Pancreas (tissue), 10 donors: ENCODE results near the gene ZNF367. TPM values are rescaled to one million over a fixed set of nuclear protein-coding genes. Genes with fewer than 3 reads are reported as not detected.

Experiments used
- ATAC-seq, 4 donors: fragments of 200-7000 bp; cut with Tn5 transposase; one replicate each; pipeline versions ENCODE4 v1.8.0 to v1.9.1; 2020; ENCODE audit warnings: mild to moderate bottlenecking in 4 of 4, moderate library complexity in 4 of 4
- DNase-seq, 6 donors: peaks; one replicate each; pipeline ENCODE4 v3.0.0-alpha.2; 2020
- FAIRE-seq: peaks from 2 replicates; lab custom pipeline; 2012; peaks lifted over from hg19 to GRCh38; lab: Jason Lieb, UNC
- H3K27ac ChIP-seq, 4 donors: fragments of 200-600 bp; sonication (generic); 1 replicate in 3 of 4; 2 replicates in 1 of 4; pipeline versions ENCODE4 v1.5.0 to v1.8.0; 2020
- H3K27me3 ChIP-seq, 4 donors: fragments of 200-600 bp; one replicate each; pipeline ENCODE4 v1.8.0; 2021
- H3K36me3 ChIP-seq, 3 donors: fragments of 200-600 bp; sonication (generic) in 1 of 3; one replicate each; pipeline versions ENCODE4 v1.5.0 to v1.8.0; 2020 to 2021
- H3K4me1 ChIP-seq, 3 donors: fragments of 200-600 bp; one replicate each; pipeline ENCODE4 v1.8.0; 2021
- H3K4me3 ChIP-seq, 4 donors: fragments of 200-600 bp; sonication (generic) in 2 of 4; one replicate each; pipeline versions ENCODE4 v1.5.0 to v1.8.0; 2020 to 2021
- H3K9me3 ChIP-seq, 4 donors: fragments of 200-600 bp; one replicate each; pipeline ENCODE4 v1.8.0; 2021
- WGBS, 2 donors: extraction: QIAGEN DNeasy Blood & Tissue Kit; methylation state at CpG; one replicate each; pipeline ENCODE4 v1.1.7; 2013; 5-methylcytosine and 5-hydroxymethylcytosine counted together
- intact Hi-C, 3 donors: fragments of 100-400 bp; cut with DNase I; formaldehyde crosslinking; loops; one replicate each; pipeline versions ENCODE4 v1.11.1 to v1.14.2; 2022
- polyA plus RNA-seq, 2 donors: library from polyadenylated mRNA; stranded (reverse); fragments of 200-250 nt; gene quantifications; one replicate each; pipeline ENCODE4 v1.2.3, GENCODE V29; 2013
- total RNA-seq, 6 donors: library from RNA; stranded (reverse); fragmentation: NEBNext Ultra II Directional in 4 of 6; extraction: Animal tissue kit (Norgen Biotek cat#: 25700) in 4 of 6; gene quantifications; one replicate each; pipeline versions ENCODE4 v1.2.1 to v1.2.4, GENCODE V29; 2021 to 2023
- TF ChIP-seq, protein P1 (sequence below), 4 donors: fragments of 200-600 bp; sonication (generic) in 3 of 4; IDR thresholded peaks; one replicate each; pipeline versions ENCODE4 v1.5.0 to v1.8.0; 2021; ENCODE audit warnings: antibody characterized with exemption in 4 of 4
- donor health status: healthy with polysubstance abuse.
- donor health status: DM: no; HTN: no; CAD: no; lungs with moderate emphysema.
- donor health status: DM: no; HTN: no; CAD: no.
- donor health status: control.
- donor health status: control.
- donor health status: Bipolar disorder and iron deficiency.
- donor health status: DM: yes; HTN: yes; CAD: no.
- donor health status: DM: no; HTN: no; CAD: no.
- donor health status: DM: no; HTN: no; CAD: no.
- donor health status: DM: yes; HTN: yes; CAD: no.

The ZNF367 gene
- total and polyA plus RNA-seq, 8 donors, result 0.23 to 1.2 (median 0.65) TPM

DNA sequence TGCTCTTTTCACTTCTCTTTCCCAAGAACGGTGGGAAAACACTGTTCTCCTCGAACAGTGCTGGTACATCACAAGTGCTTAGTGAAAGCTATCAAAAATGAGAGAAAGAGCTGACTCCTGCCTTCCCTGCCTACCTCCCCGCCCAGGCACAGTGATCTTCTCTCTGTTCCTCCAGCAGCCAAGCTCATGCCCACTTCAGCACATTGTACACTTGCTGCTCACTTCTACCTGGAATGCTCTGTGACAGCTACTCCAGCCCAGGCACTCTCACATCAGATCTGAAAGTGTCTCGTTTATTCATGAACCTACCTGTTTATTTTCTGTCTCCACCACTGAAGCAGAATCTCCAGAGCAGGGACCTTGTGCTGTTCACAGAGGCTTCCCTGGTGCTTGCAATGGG, 36.5 kb downstream of the ZNF367 start:
- TF ChIP-seq, protein P1, sequence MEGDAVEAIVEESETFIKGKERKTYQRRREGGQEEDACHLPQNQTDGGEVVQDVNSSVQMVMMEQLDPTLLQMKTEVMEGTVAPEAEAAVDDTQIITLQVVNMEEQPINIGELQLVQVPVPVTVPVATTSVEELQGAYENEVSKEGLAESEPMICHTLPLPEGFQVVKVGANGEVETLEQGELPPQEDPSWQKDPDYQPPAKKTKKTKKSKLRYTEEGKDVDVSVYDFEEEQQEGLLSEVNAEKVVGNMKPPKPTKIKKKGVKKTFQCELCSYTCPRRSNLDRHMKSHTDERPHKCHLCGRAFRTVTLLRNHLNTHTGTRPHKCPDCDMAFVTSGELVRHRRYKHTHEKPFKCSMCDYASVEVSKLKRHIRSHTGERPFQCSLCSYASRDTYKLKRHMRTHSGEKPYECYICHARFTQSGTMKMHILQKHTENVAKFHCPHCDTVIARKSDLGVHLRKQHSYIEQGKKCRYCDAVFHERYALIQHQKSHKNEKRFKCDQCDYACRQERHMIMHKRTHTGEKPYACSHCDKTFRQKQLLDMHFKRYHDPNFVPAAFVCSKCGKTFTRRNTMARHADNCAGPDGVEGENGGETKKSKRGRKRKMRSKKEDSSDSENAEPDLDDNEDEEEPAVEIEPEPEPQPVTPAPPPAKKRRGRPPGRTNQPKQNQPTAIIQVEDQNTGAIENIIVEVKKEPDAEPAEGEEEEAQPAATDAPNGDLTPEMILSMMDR (IDR thresholded peaks at IDR 0.05), result no peak
- Histone ChIP-seq H3K27me3 (no peaks in the 10 kb centered on the region), H3K4me3 (peak overlapping the region in 2 of 4 donors; percentile 13 to 61), H3K27ac (peak overlapping the region in 1 of 4 donors; percentile 18), H3K4me1 (peaks cover 4 to 22% (median 22%) of the 10 kb centered on the region in 3 donors), H3K36me3 (no peaks in the 10 kb centered on the region), H3K9me3 (no peaks in the 10 kb centered on the region)
- ATAC-seq, result no peak
- WGBS, 2 donors, result 53 to 55% methylated on average over 4 of the region's 4 CpGs
- FAIRE-seq, result no peak
- DNase-seq, result no peak
- intact Hi-C loops, result no loop called here

DNA sequence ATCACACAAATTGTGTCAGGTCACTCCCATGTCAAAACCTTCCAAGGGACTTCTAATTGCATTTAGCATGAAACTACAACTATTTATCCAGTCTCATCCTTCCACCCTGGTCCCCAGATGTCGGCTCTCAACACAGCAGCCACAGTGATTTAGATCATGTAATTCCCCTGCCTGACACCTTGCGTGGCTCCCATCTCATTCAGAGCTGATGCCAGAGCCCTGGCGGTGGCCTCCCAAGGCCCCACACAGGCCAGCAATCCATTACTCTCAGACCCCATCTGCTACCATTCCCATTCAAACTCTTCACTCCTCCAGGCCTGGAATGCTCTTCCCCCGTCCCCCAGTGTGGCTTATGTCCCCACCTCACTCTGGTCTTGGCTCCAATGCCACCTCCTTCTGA, 37.0 kb downstream of the ZNF367 start:
- intact Hi-C loops, result no loop called here
- Histone ChIP-seq H3K9me3 (no peaks in the 10 kb centered on the region), H3K36me3 (no peaks in the 10 kb centered on the region), H3K4me3 (peak overlapping the region in 1 of 4 donors; percentile 61), H3K27ac (no peak overlapping the region), H3K4me1 (peaks cover 4 to 22% (median 19%) of the 10 kb centered on the region in 3 donors), H3K27me3 (no peaks in the 10 kb centered on the region)
- DNase-seq, result no peak
- TF ChIP-seq, protein P1 (IDR thresholded peaks at IDR 0.05), result no peak
- ATAC-seq, result no peak
- WGBS, 2 donors, result 54 to 56% methylated on average over 4 of the region's 4 CpGs
- no peak for FAIRE-seq

DNA sequence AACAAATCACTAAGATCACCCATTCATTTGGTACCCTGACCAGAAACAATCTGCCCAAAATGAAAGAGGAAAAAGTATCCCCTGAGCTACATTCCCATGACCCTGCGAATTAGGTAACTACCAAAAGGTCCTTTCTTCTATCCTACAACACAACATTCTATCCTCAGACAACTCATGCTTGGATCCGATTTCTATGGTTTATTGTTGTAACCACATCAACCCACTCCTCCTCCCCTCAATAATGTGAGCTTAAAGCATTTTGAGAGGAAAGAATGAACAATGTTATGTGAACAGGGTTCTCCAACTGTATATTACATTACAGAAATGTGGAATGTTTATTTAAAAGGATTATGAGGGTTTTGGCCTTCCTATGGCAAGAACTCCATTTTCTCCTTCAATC, 38.7 kb downstream of the ZNF367 start:
- 96 to 97% methylated on average over 2 of the region's 2 CpGs for WGBS, 2 donors
- peaks cover 4 to 11% (median 7%) of the 10 kb centered on the region in 3 donors for H3K4me1 ChIP-seq
- no peak overlapping the region for H3K4me3 ChIP-seq
- intact Hi-C loops, result no loop called here
- H3K27ac ChIP-seq, result no peak overlapping the region
- DNase-seq (no peak), ATAC-seq (no peak), FAIRE-seq (no peak)
- no peaks in the 10 kb centered on the region for H3K27me3 ChIP-seq
- no peaks in the 10 kb centered on the region for H3K9me3 ChIP-seq
- H3K36me3 ChIP-seq, result no peaks in the 10 kb centered on the region
- TF ChIP-seq, protein P1 (IDR thresholded peaks at IDR 0.05), result no peak

DNA sequence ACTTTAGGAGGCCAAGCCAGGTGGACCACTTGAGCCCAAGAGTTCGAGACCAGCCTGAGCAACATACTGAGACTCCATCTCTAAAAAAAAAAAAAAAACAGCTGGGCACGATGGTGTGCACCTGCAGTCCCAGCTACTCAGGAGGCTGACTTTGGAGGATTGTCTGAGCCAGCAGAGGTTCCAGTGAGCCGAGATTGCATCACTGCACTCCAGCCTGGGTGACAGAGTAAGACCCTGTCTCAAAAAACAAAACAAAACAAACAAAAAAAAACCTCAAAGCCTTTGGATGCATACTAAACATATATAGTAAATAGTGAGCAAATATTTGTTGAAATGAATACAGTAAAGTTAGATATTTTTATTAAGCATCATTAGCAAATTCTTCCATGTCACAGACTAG, 40.0 kb downstream of the ZNF367 start:
- no peaks in the 10 kb centered on the region for H3K27me3 ChIP-seq
- 83 to 89% methylated on average over 3 of the region's 3 CpGs for WGBS, 2 donors
- intact Hi-C loops, result no loop called here

More for the DNA sequence above, 40.0 kb downstream of the ZNF367 start:
- TF ChIP-seq, protein P1 (IDR thresholded peaks at IDR 0.05), result no peak
- H3K4me3 ChIP-seq, result no peak overlapping the region
- DNase-seq (no peak), FAIRE-seq (no peak), ATAC-seq (no peak)
- H3K27ac ChIP-seq, result no peak overlapping the region
- H3K4me1 ChIP-seq, result peaks cover 4 to 11% (median 7%) of the 10 kb centered on the region in 3 donors
- no peaks in the 10 kb centered on the region for H3K36me3 ChIP-seq
- H3K9me3 ChIP-seq, result no peaks in the 10 kb centered on the region
